Stomach (tissue), 9 donors: ENCODE results near the gene DNAAF8. TPM values are rescaled to one million over a fixed set of nuclear protein-coding genes. Genes with fewer than 3 reads are reported as not detected.

Experiments used
- DNase-seq, 2 donors: peaks; one replicate each; pipeline versions ENCODE4 v3.0.0 to v3.0.0-alpha.2; 2013 to 2019
- H3K27ac ChIP-seq, 5 donors: fragments of 200-600 bp in 4 of 5; sonication (generic) in 4 of 5; one replicate each; pipeline ENCODE4 v1.5.1; 2013 to 2019; ENCODE audit warnings: mild to moderate bottlenecking in 1 of 5, moderate library complexity in 1 of 5
- H3K27me3 ChIP-seq, 3 donors: fragments of 200-600 bp; sonication (generic); one replicate each; pipeline ENCODE4 v1.5.1; 2017 to 2019; ENCODE audit warnings: mixed run types in 1 of 3
- H3K36me3 ChIP-seq, 4 donors: fragments of 200-600 bp; sonication (generic); 1 replicate in 3 of 4; 2 replicates in 1 of 4; pipeline ENCODE4 v1.5.1; 2016 to 2019
- H3K4me1 ChIP-seq, 4 donors: fragments of 200-600 bp; sonication (generic); one replicate each; pipeline ENCODE4 v1.5.1; 2016 to 2019
- H3K4me3 ChIP-seq, 4 donors: fragments of 200-600 bp; sonication (generic) in 3 of 4; one replicate each; pipeline ENCODE4 v1.5.1; 2016 to 2019; ENCODE audit warnings: mild to moderate bottlenecking in 1 of 4
- H3K9me3 ChIP-seq, 4 donors: fragments of 200-600 bp; sonication (generic); one replicate each; pipeline ENCODE4 v1.5.1; 2016 to 2019
- EP300 ChIP-seq: sonication (generic); formaldehyde crosslinking; IDR thresholded peaks from one replicate; pipeline ENCODE4 v1.6.1; 2017; ENCODE audit warnings: antibody characterized with exemption
- POLR2A ChIP-seq, 4 donors: fragments of 450-650 bp; IDR thresholded peaks; one replicate each; pipeline ENCODE4 v1.6.1; 2016; ENCODE audit warnings: antibody characterized with exemption in 4 of 4, control low read depth in 2 of 4, mild to moderate bottlenecking in 1 of 4, moderate library complexity in 1 of 4
- POLR2AphosphoS5 ChIP-seq, 3 donors: sonication (generic); formaldehyde crosslinking; IDR thresholded peaks; one replicate each; pipeline ENCODE4 v1.6.1; 2016; ENCODE audit warnings: antibody characterized with exemption in 3 of 3
- WGBS, 5 donors: extraction: QIAGEN DNeasy Blood & Tissue Kit in 3 of 5; methylation state at CpG; one replicate each; pipeline versions ENCODE4 v1.1.5 to v1.1.7; 2013 to 2018; 5-methylcytosine and 5-hydroxymethylcytosine counted together
- intact Hi-C: fragments of 100-400 bp; cut with DNase I; formaldehyde crosslinking; loops from one replicate; pipeline ENCODE4 v1.15.1; 2023; ENCODE audit warnings: low total_unique reads
- polyA plus RNA-seq, 3 donors: library from polyadenylated mRNA; stranded (reverse); fragments of 200-250 nt; gene quantifications; one replicate each; pipeline ENCODE4 v1.2.3, GENCODE V29; 2013
- total RNA-seq, 5 donors: library from RNA; depleted of rRNA; stranded (reverse); fragments of >200 nt; gene quantifications; one replicate each; pipeline versions ENCODE4 v1.1.0 to v1.2.3, GENCODE V29; 2014 to 2016
- TF ChIP-seq, protein P1 (sequence below), 7 experiments: fragments of 450-650 bp in 4 of 7; fragments of 200-600 bp in 3 of 7; sonication (generic) in 3 of 7; IDR thresholded peaks; one replicate each; pipeline ENCODE4 v1.5.1; 2016 to 2019; ENCODE audit warnings: antibody characterized with exemption in 7 of 7, control low read depth in 2 of 7, mild to moderate bottlenecking in 1 of 7
- donor health status: healthy with polysubstance abuse.
- donor health status: Bipolar disorder and iron deficiency.
- donor health status: healthy.

Gene DNAAF8
- total and polyA plus RNA-seq, 8 donors = 0.68 to 1.8 (median 1.2) TPM; not detected in 5

DNA sequence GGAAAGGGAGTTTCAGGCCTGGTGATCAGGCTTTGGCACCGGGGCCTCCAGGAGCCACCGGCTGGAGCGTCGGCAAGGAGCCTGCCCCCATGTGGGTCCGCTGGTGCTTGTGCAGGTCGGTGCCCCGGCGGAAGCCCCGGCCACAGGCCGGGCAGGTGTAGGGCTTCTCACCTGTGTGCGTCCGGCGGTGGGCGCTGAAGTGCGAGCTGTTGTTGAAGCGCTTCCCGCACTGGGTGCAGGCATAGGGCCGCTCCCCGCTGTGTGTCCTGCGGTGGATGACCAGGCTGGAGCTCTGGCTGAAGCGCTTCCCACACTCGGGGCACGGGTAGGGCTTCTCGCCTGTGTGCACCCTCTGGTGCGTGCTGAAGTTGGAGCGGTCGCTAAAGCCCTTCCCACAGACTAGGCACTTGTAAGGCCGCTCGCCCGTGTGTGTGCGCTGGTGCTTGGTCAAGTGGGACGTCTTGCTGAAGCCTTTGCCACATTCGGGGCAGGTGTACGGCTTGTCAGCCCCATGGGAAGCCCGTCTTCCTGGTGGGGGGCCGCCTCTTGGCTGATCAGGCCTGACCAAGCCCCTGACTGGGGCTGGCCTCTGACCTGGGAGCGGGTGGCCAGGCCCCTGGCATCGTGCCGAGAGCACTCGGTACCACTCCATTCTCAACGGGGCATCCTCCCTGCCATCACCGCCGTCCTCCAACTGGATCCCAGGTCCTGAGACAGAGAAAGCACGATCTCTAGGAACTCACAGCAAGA lies 18.2 kb downstream of the DNAAF8 start:
- Histone ChIP-seq H3K9me3 (no peaks in the 10 kb centered on the region), H3K4me3 (no peak overlapping the region), H3K4me1 (peaks cover 0 to 3% (median under 1%) of the 10 kb centered on the region in 4 donors), H3K27me3 (no peaks in the 10 kb centered on the region), H3K27ac (no peak overlapping the region), H3K36me3 (peaks cover 35 to 93% (median 89%) of the 10 kb centered on the region in 4 donors)
- intact Hi-C loops = no loop called here
- DNase-seq = no peak
- 92 to 96% (median 96%) methylated on average over 16 to 44 of the region's 44 CpGs for WGBS, 5 donors
- TF ChIP-seq POLR2A (IDR thresholded peaks at IDR 0.05) (no peak), EP300 (no peak), POLR2AphosphoS5 (IDR thresholded peaks at IDR 0.05) (no peak)

- Histone ChIP-seq H3K27me3 (no peaks in the 10 kb centered on the region), H3K4me3 (no peak overlapping the region), H3K4me1 (no peaks in the 10 kb centered on the region), H3K9me3 (no peaks in the 10 kb centered on the region), H3K36me3 (peaks cover 40 to 100% (median 96%) of the 10 kb centered on the region in 4 donors), H3K27ac (no peak overlapping the region)
- DNase-seq = no peak
- intact Hi-C loops = no loop called here
- WGBS, 5 donors = 89 to 93% (median 90%) methylated on average over 11 of the region's 11 CpGs
- TF ChIP-seq POLR2A (IDR thresholded peaks at IDR 0.05) (no peak), EP300 (no peak), POLR2AphosphoS5 (IDR thresholded peaks at IDR 0.05) (no peak)
- TF ChIP-seq, protein P1, sequence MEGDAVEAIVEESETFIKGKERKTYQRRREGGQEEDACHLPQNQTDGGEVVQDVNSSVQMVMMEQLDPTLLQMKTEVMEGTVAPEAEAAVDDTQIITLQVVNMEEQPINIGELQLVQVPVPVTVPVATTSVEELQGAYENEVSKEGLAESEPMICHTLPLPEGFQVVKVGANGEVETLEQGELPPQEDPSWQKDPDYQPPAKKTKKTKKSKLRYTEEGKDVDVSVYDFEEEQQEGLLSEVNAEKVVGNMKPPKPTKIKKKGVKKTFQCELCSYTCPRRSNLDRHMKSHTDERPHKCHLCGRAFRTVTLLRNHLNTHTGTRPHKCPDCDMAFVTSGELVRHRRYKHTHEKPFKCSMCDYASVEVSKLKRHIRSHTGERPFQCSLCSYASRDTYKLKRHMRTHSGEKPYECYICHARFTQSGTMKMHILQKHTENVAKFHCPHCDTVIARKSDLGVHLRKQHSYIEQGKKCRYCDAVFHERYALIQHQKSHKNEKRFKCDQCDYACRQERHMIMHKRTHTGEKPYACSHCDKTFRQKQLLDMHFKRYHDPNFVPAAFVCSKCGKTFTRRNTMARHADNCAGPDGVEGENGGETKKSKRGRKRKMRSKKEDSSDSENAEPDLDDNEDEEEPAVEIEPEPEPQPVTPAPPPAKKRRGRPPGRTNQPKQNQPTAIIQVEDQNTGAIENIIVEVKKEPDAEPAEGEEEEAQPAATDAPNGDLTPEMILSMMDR (IDR thresholded peaks at IDR 0.05) = no peak
Measured at GRCh38 chr16:4753227-4753626, 18.9 kb downstream of the DNAAF8 start.

GRCh38 chr16:4754865-4755264 lies 20.5 kb downstream of the DNAAF8 start:
- intact Hi-C loops = no loop called here
- Histone ChIP-seq H3K4me1 (no peaks in the 10 kb centered on the region), H3K36me3 (peaks cover 46 to 100% (median 100%) of the 10 kb centered on the region in 4 donors), H3K27me3 (no peaks in the 10 kb centered on the region), H3K4me3 (no peak overlapping the region), H3K27ac (no peak overlapping the region), H3K9me3 (no peaks in the 10 kb centered on the region)
- TF ChIP-seq POLR2AphosphoS5 (IDR thresholded peaks at IDR 0.05) (no peak), POLR2A (IDR thresholded peaks at IDR 0.05) (no peak), EP300 (no peak)
- TF ChIP-seq, protein P1 (IDR thresholded peaks at IDR 0.05) = no peak
- WGBS, 5 donors = 97 to 99% (median 98%) methylated on average over 4 of the region's 4 CpGs
- DNase-seq = no peak

GRCh38 chr16:4755687-4756086 lies 21.4 kb downstream of the DNAAF8 start:
- WGBS, 5 donors = 95 to 98% (median 96%) methylated on average over 6 of the region's 6 CpGs

More at GRCh38 chr16:4755687-4756086, 21.4 kb downstream of the DNAAF8 start:
- no peak for DNase-seq
- intact Hi-C loops = no loop called here
- Histone ChIP-seq H3K36me3 (peaks cover 54 to 100% (median 100%) of the 10 kb centered on the region in 4 donors), H3K4me1 (no peaks in the 10 kb centered on the region), H3K27me3 (no peaks in the 10 kb centered on the region), H3K27ac (no peak overlapping the region), H3K4me3 (no peak overlapping the region), H3K9me3 (no peaks in the 10 kb centered on the region)
- TF ChIP-seq POLR2AphosphoS5 (IDR thresholded peaks at IDR 0.05) (no peak), EP300 (no peak), POLR2A (IDR thresholded peaks at IDR 0.05) (no peak)
- TF ChIP-seq, protein P1 (IDR thresholded peaks at IDR 0.05) = no peak
